ENCODE measurements around the gene FOXA2.

DNA sequence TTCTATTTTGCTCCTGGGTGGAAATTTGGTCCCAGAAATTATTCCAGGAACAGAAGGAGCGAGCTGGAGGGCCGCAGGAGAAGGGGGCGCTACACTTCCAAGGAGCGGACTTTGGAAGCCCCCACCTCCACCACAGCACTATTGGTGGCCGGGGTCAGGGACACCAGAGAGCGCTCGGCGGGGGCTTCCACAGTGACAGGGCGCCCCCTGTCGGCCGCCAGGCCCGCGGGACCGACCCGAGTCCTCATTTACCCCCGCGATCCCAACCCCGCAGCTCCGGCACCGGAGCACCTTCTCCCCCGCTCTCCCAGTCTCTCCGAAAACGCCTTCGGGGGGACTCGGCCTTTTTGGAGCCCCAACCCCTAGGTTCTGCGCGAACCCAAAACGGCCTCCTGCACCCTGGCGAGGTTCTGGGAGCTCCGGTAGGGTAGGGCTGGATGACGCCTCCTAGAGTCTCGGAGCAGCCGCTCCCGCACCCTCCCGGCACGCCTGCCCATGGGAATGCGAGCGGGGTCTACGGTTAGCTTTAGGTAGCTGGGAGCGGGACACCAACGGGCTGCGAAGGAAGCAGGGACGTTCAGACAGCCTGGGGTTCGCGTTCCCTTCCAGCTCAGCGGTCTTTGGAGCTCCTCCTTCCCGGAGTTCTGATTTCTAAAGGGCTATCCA, 2.4 kb upstream of the FOXA2 start:
- TF ChIP-seq, protein P1, sequence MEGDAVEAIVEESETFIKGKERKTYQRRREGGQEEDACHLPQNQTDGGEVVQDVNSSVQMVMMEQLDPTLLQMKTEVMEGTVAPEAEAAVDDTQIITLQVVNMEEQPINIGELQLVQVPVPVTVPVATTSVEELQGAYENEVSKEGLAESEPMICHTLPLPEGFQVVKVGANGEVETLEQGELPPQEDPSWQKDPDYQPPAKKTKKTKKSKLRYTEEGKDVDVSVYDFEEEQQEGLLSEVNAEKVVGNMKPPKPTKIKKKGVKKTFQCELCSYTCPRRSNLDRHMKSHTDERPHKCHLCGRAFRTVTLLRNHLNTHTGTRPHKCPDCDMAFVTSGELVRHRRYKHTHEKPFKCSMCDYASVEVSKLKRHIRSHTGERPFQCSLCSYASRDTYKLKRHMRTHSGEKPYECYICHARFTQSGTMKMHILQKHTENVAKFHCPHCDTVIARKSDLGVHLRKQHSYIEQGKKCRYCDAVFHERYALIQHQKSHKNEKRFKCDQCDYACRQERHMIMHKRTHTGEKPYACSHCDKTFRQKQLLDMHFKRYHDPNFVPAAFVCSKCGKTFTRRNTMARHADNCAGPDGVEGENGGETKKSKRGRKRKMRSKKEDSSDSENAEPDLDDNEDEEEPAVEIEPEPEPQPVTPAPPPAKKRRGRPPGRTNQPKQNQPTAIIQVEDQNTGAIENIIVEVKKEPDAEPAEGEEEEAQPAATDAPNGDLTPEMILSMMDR (IDR thresholded peaks at IDR 0.05), result no peak
- TF ChIP-seq EZH2 (IDR thresholded peaks at IDR 0.05; ENCODE audit: borderline replicate concordance, insufficient read depth, low read depth, low read length, poor library complexity, severe bottlenecking), result no peak
